ENCODE data around the gene TOMM7. TPM values are rescaled to one million over a fixed set of nuclear protein-coding genes. Genes with fewer than 3 reads are reported as not detected.
"Not testable (repeated sequence)": the region's sequence is repeated elsewhere in the genome, so short reads cannot be mapped to it uniquely, and the experiment has no call there.

The TOMM7 gene
- total RNA-seq, 1 experiment from 2014 or later, result 272 TPM

- CTCF ChIA-PET, result interaction anchor here (1.1 to 2.4 kb wide), 2 partner anchors 23 to 216 kb away, joined by 3 to 8 read pairs; no protein-coding TSS in a partner anchor
- no peaks in the 10 kb centered on the region for H3K36me3 Mint-ChIP-seq (ENCODE audit: insufficient read depth, unreplicated experiment)
- no peak overlapping the region for H3K27ac Mint-ChIP-seq (ENCODE audit: unreplicated experiment)
- H3K4me3 Mint-ChIP-seq (ENCODE audit: low read depth, unreplicated experiment), result no peak overlapping the region
- peaks cover 12% of the 10 kb centered on the region for H3K4me1 Mint-ChIP-seq (ENCODE audit: low read depth, unreplicated experiment)
- BruUV-seq (replicated peaks), result no TSS peak
- no peak for DNase-seq
- no peaks in the 10 kb centered on the region for H3K9me3 Mint-ChIP-seq (ENCODE audit: low read depth, unreplicated experiment)
- intact Hi-C loops (cut with micrococcal nuclease; ENCODE audit: unreplicated experiment), result no loop called here
- H3K27me3 Mint-ChIP-seq (ENCODE audit: unreplicated experiment), result no peaks in the 10 kb centered on the region
- TF ChIP-seq, protein P1, sequence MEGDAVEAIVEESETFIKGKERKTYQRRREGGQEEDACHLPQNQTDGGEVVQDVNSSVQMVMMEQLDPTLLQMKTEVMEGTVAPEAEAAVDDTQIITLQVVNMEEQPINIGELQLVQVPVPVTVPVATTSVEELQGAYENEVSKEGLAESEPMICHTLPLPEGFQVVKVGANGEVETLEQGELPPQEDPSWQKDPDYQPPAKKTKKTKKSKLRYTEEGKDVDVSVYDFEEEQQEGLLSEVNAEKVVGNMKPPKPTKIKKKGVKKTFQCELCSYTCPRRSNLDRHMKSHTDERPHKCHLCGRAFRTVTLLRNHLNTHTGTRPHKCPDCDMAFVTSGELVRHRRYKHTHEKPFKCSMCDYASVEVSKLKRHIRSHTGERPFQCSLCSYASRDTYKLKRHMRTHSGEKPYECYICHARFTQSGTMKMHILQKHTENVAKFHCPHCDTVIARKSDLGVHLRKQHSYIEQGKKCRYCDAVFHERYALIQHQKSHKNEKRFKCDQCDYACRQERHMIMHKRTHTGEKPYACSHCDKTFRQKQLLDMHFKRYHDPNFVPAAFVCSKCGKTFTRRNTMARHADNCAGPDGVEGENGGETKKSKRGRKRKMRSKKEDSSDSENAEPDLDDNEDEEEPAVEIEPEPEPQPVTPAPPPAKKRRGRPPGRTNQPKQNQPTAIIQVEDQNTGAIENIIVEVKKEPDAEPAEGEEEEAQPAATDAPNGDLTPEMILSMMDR (IDR thresholded peaks at IDR 0.05; ENCODE audit: unreplicated experiment), result no peak
These were observed 41.4 kb downstream of the TOMM7 start for GRCh38 chr7:22781230-22781711.

- H3K27ac Mint-ChIP-seq (ENCODE audit: unreplicated experiment); H3K27me3 Mint-ChIP-seq (ENCODE audit: unreplicated experiment); H3K4me3 Mint-ChIP-seq (ENCODE audit: low read depth, unreplicated experiment); H3K36me3 Mint-ChIP-seq (ENCODE audit: insufficient read depth, unreplicated experiment); H3K9me3 Mint-ChIP-seq (ENCODE audit: low read depth, unreplicated experiment); BruUV-seq (replicated peaks); DNase-seq; H3K4me1 Mint-ChIP-seq (ENCODE audit: low read depth, unreplicated experiment); intact Hi-C loops (cut with micrococcal nuclease; ENCODE audit: unreplicated experiment): not testable (repeated sequence)
- CTCF ChIA-PET, result interaction anchor here (0.7 kb wide), 1 partner anchor 233 kb away, joined by 6 read pairs; no protein-coding TSS in a partner anchor
These were observed 42.8 kb downstream of the TOMM7 start for GRCh38 chr7:22779730-22780323.

- CTCF ChIA-PET, result interaction anchor here (0.5 kb wide), 1 partner anchor 211 kb away, joined by 3 read pairs; no protein-coding TSS in a partner anchor
- Mint-ChIP-seq H3K4me1 (ENCODE audit: low read depth, unreplicated experiment) (no peaks in the 10 kb centered on the region), H3K4me3 (ENCODE audit: low read depth, unreplicated experiment) (no peak overlapping the region), H3K27me3 (ENCODE audit: unreplicated experiment) (peaks cover 3% of the 10 kb centered on the region), H3K27ac (ENCODE audit: unreplicated experiment) (no peak overlapping the region), H3K36me3 (ENCODE audit: insufficient read depth, unreplicated experiment) (no peaks in the 10 kb centered on the region), H3K9me3 (ENCODE audit: low read depth, unreplicated experiment) (no peaks in the 10 kb centered on the region)
- no peak for DNase-seq
- no TSS peak for BruUV-seq (replicated peaks)
- intact Hi-C loops (cut with micrococcal nuclease; ENCODE audit: unreplicated experiment), result no loop called here
- TF ChIP-seq, protein P1 (IDR thresholded peaks at IDR 0.05; ENCODE audit: unreplicated experiment), result no peak
These were observed 45.7 kb downstream of the TOMM7 start for GRCh38 chr7:22776964-22777363.

DNA sequence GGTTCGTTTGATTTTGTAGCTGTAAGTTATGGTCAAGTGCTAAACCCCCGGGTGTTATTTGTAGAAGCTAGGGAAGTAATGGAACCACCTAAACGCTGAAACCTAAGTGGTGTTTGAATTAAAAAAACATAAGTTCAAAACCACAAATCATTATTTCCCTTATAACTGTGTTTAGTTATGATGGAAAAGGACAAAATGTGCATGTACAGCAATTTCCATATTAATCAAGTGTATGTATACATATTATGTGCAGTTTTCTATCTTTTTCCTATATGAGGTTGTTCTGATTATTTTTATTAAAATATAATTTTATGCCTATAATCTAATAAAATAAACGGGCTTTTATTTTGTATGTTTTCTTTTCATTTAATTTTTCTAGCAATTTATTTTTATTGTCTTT, 49.8 kb downstream of the TOMM7 start:
- no TSS peak for BruUV-seq (replicated peaks)
- CTCF ChIA-PET, result interaction anchor here (0.9 kb wide), 1 partner anchor 351 kb away, joined by 3 read pairs; no protein-coding TSS in a partner anchor
- no peak overlapping the region for H3K4me3 Mint-ChIP-seq (ENCODE audit: low read depth, unreplicated experiment)
- intact Hi-C loops (cut with micrococcal nuclease; ENCODE audit: unreplicated experiment), result no loop called here
- DNase-seq, result no peak
- no peak overlapping the region for H3K27ac Mint-ChIP-seq (ENCODE audit: unreplicated experiment)
- H3K27me3 Mint-ChIP-seq (ENCODE audit: unreplicated experiment), result peaks cover 22% of the 10 kb centered on the region
- no peaks in the 10 kb centered on the region for H3K36me3 Mint-ChIP-seq (ENCODE audit: insufficient read depth, unreplicated experiment)
- H3K4me1 Mint-ChIP-seq (ENCODE audit: low read depth, unreplicated experiment), result no peaks in the 10 kb centered on the region
- TF ChIP-seq, protein P1 (IDR thresholded peaks at IDR 0.05; ENCODE audit: unreplicated experiment), result no peak
- no peaks in the 10 kb centered on the region for H3K9me3 Mint-ChIP-seq (ENCODE audit: low read depth, unreplicated experiment)

GRCh38 chr7:22771872-22772228, 50.8 kb downstream of the TOMM7 start:
- intact Hi-C loops (cut with micrococcal nuclease; ENCODE audit: unreplicated experiment), result no loop called here
- TF ChIP-seq, protein P1 (IDR thresholded peaks at IDR 0.05; ENCODE audit: unreplicated experiment), result no peak
- H3K27me3 Mint-ChIP-seq (ENCODE audit: unreplicated experiment), result peaks cover 32% of the 10 kb centered on the region

More at GRCh38 chr7:22771872-22772228, 50.8 kb downstream of the TOMM7 start:
- no peaks in the 10 kb centered on the region for H3K36me3 Mint-ChIP-seq (ENCODE audit: insufficient read depth, unreplicated experiment)
- H3K27ac Mint-ChIP-seq (ENCODE audit: unreplicated experiment), result no peak overlapping the region
- H3K4me1 Mint-ChIP-seq (ENCODE audit: low read depth, unreplicated experiment), result no peaks in the 10 kb centered on the region
- H3K9me3 Mint-ChIP-seq (ENCODE audit: low read depth, unreplicated experiment), result no peaks in the 10 kb centered on the region
- no TSS peak for BruUV-seq (replicated peaks)
- DNase-seq, result no peak
- no peak overlapping the region for H3K4me3 Mint-ChIP-seq (ENCODE audit: low read depth, unreplicated experiment)
- CTCF ChIA-PET, result interaction anchor here (0.9 to 1.1 kb wide), 2 partner anchors 39 to 352 kb away, joined by 3 read pairs; no protein-coding TSS in a partner anchor
